HG02852 (cell line): ENCODE results near the gene SRGAP2C.
A peak's percentile ranks its signal among the peaks of the same experiment; 100 is the strongest.
"Not testable (repeated sequence)": the region's sequence is repeated elsewhere in the genome, so short reads cannot be mapped to it uniquely, and the experiment has no call there.

Experiments
- ATAC-seq: cut with Tn5 transposase; IDR thresholded peaks from one replicate; pipeline ENCODE4 v1.9.1; 2021; ENCODE audit warnings: mild to moderate bottlenecking, moderate library complexity; ENCODE audit not compliant: unreplicated experiment

The SRGAP2C gene

DNA sequence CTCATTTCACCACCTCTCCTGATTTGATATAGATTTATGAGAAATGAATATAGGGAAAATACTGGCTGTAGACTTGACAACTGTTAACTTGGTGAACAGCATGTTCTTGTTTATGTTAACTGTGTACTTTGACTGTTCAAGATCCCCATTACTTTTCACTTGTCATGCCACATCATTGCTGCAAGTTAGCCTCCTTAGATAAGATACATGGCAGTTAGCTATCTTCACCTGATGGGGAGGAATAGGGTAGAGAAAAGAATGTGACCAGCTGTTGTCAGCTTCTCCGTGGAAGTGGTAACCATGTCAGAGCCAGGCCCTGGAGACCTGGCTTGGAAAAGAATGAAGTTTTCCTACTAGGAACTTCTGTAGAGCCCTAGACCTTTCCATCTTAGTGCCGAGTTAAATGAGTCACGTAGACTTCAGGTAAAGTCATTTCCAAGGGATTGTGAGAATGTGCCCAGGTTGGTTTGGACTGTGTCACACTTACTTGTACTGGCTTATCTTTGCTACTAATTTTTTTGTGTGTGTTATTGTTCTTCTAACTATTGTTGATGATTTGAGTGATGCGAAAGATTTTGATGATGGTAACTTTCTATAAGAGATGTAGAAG, 41.6 kb downstream of the SRGAP2C start:
- ATAC-seq = not testable (repeated sequence)

- ATAC-seq = not testable (repeated sequence)
Observed at GRCh38 chr1:121226925-121227324, 42.1 kb downstream of the SRGAP2C start.

GRCh38 chr1:121227544-121228330, 43.0 kb downstream of the SRGAP2C start:
- not testable (repeated sequence) for ATAC-seq

GRCh38 chr1:121230636-121231035, 45.9 kb downstream of the SRGAP2C start:
- ATAC-seq = not testable (repeated sequence)

DNA sequence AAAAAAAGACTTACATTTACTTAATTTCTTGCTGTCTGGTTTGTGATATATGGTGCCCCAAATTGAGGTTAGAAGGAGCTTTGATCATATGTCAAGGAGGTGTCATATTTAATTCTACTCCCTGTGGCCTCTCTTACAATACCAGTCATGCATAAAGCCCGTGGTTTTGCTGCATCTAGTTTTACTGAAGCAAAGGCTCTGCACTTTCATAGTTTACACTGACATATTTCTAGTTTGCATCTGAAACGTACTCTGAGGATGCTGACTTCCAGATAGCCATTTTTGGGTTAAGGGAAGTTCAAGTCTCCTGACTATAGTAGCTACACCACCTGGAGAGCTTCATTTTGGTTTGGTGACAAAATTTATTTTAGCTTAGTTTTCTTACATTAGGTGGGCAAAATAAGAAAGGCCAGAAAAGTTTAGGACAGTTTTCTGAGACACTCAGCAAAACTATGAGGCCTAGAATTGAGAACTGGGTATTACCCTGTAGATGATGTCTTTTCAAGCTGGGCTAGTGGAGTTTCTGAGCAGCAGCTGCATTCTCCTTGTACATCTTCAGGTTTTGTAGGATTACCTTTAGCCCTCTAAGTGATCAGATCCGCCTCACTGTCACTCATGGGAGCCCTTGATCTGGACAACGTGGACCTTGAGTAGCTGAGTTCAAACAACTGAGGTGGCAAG, 47.8 kb downstream of the SRGAP2C start:
- ATAC-seq = peak; percentile 74

DNA sequence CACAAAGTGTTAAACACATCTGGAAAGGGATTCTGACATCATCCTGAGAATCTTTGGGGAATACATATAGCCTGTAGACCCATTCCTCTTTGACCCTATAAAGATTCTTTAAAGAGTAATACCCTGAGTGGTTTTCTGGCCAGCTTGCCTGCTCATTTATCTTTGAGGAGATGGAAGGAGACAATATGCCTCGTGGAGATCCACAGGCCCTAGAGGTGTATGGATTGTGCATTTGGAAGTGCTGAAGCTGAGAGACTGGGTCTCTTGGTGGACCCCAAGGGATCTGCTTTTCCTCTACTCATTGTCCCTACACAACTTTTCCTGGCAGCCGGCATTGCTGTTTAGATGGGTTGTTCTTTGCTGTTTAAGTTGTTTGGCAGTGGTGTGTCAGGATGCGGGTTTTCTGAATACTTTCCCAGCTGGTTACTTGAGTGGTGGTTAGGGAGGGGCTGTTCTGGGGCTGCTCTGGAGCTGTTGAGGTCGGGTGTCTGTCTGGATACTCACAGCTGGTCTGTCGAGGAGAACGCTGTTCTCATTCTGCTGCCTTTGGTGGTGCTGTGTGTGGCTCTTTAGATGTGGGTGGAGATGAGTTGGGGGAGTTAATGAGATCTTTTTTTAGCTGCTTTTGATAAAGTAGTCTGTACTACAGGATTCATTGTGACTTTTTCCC, 49.5 kb downstream of the SRGAP2C start:
- not testable (repeated sequence) for ATAC-seq

- ATAC-seq = peak; percentile 94
Observed at GRCh38 chr1:121238384-121238783, 53.6 kb downstream of the SRGAP2C start.

DNA sequence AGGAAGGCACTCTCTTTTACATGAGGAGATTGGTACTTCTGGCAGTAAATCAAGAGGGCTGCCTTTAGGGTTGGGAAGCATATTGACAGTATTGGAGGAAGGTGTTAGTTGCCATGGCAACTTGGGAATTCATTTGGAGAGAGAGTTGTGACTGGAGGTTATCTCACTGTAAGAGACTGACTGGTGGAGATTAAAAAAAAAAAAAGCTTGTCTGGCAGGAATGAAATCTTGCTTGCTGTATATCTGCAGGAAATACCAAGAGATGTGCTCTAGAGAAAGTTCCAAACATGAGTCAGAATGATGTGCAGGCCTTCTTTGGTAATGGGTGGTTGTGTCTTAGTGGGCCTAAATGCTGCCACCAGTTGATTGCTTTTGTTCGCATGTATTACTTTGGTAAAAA, 59.1 kb downstream of the SRGAP2C start:
- ATAC-seq = not testable (repeated sequence)

DNA sequence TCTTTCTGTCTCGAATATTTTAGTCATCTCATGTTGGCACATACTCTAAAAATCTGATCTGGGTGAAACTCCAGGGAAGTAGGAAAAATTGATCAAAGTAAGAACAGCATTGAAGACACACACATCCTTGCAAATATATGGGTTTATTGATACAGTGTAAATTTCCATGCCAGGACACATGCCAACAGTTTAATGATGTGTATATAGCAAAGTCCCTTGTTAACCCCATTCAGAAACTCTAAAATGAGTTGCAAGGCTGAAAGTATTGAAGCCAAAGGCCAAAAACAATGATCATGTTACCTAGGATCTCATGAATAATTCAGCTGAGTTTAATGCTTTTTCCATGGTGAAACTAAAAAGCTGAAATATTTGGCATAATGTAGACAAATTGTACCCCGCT, 61.6 kb downstream of the SRGAP2C start:
- not testable (repeated sequence) for ATAC-seq

- not testable (repeated sequence) for ATAC-seq
Observed at GRCh38 chr1:121252656-121253055, 67.9 kb downstream of the SRGAP2C start.

GRCh38 chr1:121254618-121255017, 69.8 kb downstream of the SRGAP2C start:
- ATAC-seq = not testable (repeated sequence)

- not testable (repeated sequence) for ATAC-seq
Observed at GRCh38 chr1:121257632-121258031, 72.9 kb downstream of the SRGAP2C start.

GRCh38 chr1:121258134-121258533, 73.4 kb downstream of the SRGAP2C start:
- not testable (repeated sequence) for ATAC-seq

DNA sequence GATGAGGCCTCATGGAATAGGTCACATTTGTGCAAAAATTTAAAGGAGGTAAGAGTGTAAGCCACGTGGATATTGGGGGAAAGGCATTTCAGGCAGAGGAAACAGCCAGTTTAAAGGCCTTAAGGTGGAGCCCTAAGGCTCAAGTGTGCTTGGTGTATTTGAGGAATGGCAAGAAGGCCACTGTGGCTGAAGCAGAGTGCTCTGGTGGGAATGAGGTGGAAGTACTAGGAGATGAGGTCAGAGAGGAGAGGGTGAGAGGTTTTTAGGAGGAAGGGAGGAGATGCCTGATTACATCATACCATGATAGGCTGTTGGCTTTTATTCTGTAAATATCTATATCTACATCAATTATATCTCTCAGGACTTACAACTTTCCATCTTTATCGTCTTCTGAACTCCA, 75.4 kb downstream of the SRGAP2C start:
- ATAC-seq = not testable (repeated sequence)

DNA sequence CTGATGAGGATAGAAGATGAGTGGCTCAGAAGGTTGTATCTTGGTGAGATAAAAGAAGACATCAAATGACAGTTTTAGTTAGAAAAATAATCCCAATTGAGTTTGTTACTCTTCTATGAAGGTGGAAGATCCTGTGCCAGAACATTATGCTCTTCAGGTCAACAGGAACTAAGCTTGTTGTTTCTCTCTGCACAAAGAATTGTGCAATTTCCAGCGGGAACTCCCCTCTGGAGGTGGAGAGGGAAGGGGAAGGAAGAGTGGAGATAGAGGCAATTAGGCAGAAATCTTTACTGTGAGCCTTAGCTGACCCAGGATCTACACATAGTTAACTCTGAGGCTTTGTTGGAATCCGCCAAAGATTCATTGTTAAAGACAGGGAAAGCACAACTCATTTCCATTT, 77.4 kb downstream of the SRGAP2C start:
- ATAC-seq = not testable (repeated sequence)

- peak; percentile 73 for ATAC-seq
Observed at GRCh38 chr1:121263789-121264244, 79.0 kb downstream of the SRGAP2C start.

- ATAC-seq = not testable (repeated sequence)
Observed at GRCh38 chr1:121267072-121267471, 82.3 kb downstream of the SRGAP2C start.

GRCh38 chr1:121269309-121269708, 84.5 kb downstream of the SRGAP2C start:
- not testable (repeated sequence) for ATAC-seq

- ATAC-seq = not testable (repeated sequence)
Observed at GRCh38 chr1:121269973-121270372, 85.2 kb downstream of the SRGAP2C start.

GRCh38 chr1:121271143-121271715, 86.5 kb downstream of the SRGAP2C start:
- peak; percentile 48 for ATAC-seq

GRCh38 chr1:121275435-121275834, 90.7 kb downstream of the SRGAP2C start:
- ATAC-seq = not testable (repeated sequence)
